HG02885 (cell line): Measurements from ENCODE around the gene RFLNA.
"Not testable (repeated sequence)": the region's sequence is repeated elsewhere in the genome, so short reads cannot be mapped to it uniquely, and the experiment has no call there.

Experiments used
- ATAC-seq: cut with Tn5 transposase; IDR thresholded peaks from one replicate; pipeline ENCODE4 v1.9.1; 2021; ENCODE audit warnings: mild to moderate bottlenecking; ENCODE audit not compliant: unreplicated experiment, poor library complexity

The RFLNA gene

DNA sequence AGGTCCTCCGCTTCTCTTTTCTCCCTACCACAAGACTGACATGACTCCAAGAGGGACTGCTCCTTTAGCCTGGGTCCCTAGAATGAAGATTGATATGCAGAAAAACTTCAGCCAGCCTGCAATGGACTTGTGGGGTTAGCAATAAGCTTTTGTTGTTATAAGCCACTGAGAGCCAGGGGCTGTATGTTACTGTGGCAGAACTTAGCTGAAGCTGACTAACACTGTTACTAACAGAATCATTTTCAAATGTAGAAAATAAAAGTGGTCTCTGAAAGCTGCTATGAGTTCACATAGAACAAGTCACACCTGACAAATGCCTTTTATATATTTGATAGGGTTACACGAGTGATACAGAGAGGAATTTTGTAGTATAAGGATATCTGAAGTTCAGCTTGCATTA is 13.6 kb upstream of the RFLNA start:
- ATAC-seq: no peak

DNA sequence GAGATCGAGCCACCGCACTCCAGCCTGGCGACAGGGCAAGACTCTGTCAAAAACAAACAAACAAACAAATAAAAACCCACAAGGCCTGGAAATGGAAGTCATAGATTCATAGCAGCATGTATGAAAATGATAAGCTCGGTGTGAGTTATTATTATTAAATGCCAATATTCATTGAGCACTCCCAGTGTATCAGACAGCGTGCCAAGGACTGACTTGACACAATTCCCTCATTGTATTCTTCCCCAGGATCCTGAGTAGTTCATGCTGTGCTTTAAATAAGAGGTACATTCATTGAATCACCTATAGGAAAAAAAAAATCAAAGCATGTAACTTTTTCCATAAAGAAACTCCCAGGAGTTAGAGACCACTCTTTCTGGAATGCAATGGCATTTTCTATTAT is 12.6 kb upstream of the RFLNA start:
- no peak for ATAC-seq

DNA sequence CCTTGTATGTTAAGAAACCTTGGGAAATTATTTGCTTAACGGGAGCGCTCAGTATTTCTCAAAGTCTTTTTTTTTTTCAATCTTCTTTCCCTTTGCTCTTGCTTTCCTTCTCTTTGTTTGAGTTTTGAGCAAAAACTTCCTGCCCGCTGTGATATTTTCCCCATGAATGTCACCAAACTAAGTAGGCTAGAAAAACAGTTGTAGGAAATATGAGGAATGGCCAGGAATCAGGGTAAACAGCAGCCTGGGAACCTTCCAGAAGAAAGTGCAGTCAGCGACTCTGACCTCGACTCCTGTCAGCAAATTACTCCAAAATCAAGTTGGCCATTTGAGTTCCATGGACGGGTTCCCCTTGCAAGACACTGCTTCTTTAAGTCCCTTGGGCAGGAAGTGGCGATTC is 11.6 kb upstream of the RFLNA start:
- ATAC-seq: no peak

DNA sequence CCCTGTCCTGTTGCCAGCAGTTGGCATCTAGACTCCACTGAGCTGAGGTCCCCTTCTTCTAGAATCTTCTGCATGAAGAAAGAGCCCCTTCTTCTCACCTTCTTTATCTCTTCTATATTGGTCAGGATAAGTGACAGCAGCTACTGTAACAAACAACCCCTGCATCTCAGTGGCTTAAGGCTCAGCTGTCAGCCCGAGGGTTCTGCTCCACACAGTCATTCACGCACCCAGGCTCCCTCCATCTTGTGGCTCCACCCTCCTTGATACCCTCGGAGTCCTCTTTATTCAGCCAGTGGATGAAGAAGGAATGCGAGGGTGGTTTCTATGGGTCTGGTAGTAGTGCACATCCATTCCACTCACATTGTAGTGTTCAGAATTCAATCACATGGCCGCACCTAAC is 10.5 kb upstream of the RFLNA start:
- ATAC-seq: no peak

DNA sequence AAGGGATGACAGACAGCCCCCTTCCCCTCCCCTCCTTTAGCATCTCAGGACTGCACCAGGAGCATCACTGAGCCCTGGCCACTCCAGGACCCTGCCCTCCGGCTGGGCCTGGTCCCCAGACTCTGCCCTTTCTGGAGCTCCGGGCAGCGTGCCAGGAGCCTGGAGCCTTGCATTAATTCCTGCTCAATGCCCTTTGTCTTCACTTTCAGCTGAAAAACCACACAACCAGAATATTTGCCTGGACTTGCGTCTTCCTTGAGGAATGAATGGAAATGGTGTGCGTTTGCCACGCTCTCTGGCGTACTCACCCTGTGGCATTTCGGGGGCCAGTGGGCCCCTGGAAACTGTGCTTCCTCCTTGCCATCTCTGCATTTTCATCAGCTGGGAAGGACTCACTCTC is 8.5 kb upstream of the RFLNA start:
- no peak for ATAC-seq

DNA sequence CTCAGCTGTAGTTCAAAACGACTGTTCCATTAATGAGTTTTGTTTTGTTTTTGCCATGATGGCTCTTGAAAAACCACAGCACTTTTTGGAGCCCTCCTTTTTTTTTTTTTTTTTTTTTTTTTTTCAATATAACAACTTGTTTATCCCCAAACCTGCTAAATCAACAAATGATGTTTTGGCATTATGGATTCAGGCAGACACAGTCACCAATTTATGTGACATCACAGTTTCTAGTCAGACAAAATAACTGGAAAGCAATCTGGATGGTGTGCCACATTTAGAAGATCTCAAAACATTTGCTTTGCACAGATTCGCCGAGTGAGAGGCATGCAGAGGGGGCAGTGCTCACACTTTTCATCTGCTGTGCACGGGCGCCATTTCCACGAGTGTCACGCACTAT is 7.9 kb upstream of the RFLNA start:
- ATAC-seq: no peak

DNA sequence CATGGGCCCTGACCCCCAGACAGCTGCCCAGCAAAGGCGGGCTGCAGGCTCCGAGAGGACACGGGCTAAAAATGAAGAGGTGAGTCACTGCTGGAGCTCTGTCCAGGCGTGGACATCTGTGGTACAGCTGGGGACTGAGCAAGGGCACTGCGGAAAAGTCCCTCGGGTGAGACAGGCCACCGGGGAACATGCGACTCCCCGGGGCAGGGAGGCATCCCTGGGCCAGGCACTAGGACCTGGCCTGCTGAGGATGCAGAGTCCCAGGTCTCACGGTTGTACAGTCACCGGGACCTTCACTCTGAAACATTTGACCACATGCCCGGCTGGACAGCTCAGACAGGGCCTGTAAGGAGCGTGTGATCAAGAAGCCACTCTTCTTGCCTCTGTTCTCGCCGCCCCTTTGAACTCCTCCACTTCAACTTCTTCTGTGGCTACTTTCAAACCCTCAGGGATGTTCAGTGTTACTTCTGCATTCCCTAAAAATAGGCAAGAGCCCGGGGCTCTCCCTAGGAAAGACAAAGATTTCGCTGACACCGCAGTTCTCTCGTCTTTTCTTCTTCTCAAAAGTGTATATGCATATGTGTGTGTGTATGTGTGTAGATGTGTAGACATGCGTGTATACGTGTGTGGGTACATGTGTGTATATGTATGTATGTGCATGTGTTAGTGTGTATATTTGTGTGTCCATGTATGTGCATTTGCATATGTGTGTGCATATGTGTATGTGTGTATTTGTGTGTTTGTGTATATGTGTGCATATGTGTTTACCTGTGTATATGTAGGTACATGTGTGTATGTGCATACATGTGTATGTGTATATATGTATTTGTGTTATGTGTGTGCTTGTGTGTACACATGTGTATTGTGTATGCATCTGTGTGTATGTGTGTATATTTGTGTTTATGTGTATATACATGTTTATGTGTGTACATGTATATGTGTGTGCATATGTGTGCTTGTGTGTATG is 5.0 kb upstream of the RFLNA start:
- no peak for ATAC-seq

DNA sequence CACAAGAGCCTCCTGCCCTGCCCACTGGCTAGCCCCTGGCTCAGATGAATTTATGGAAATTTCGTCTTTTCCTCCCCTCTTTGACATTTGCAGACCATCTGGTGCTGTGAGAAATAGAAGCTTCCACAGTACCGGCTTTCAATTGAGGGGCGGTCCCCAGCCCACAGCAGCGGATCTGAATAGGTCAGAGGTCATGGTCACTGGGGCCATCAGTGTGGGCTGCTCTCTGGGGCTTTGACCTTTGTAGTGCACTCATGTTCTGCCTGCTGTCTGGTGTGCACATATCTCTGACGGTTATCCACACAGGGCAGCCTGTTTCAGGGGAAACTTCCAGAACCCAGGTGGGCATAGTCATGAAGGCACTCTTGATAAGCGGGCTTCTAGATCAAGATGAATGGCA is 2.5 kb upstream of the RFLNA start:
- no peak for ATAC-seq

DNA sequence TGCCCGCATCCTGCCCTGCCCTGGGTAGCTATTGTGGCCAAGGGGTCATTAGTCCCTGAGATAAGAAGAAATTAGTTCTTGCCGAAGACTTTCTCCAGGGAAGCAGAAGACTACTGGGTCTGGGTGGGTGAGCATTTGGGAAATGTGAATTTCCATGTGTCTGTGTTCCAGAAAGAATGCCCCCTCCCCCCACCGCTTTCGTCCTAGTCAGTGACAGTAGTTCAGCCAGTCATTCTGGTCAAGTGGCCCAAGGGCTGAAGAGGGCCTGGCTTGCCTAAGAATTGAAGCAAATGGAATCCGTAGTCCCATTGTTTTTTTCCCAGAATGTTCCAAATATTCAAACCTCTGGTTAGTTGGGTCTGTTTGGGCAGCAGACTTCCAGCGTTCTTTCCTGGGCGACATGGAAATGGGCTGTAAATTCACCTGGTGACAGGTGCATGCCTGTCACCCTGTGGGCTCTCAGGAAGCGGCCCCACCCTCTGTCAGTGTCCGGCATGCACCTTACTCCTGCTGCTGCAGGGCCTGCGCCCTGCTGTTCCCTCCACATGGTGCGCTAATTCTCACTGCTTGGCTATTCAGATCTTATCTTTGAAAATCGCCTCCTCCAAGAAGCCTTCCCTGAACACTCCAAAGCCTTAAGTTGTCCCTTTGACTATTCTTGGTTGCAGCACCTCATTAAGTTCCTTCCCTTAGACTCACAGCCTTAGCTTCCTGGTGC is 1.4 kb upstream of the RFLNA start:
- no peak for ATAC-seq

DNA sequence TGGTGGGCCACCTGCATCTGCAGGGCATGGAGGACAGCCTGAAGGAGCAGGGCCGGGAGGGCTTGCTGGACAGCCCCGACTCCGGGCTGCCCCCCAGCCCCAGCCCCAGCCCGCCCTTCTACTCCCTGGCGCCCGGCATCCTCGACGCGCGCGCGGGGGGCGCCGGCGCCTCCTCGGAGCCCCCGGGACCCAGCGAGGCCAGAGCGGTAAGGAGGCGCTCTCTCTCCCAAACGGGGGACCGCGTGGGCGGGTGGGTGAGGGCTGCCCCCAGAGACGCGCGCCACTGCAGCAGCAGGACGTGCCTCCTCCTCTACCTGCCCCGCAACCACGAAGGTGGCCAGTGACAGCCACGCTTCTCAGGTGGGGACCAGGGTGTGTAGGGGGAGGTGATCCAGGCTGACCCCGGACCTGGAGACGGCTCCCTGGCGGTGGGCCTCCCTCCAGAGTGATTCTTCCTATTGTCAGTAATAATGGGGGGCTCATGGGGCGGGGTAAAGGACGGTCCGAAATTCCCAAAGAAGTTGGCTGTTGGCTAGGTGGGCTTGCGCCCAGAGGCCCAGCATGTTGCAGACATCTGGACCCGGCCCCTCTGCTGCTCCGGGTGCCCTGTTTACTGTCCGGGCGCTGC is 652 bp downstream of the RFLNA start:
- ATAC-seq: no peak

DNA sequence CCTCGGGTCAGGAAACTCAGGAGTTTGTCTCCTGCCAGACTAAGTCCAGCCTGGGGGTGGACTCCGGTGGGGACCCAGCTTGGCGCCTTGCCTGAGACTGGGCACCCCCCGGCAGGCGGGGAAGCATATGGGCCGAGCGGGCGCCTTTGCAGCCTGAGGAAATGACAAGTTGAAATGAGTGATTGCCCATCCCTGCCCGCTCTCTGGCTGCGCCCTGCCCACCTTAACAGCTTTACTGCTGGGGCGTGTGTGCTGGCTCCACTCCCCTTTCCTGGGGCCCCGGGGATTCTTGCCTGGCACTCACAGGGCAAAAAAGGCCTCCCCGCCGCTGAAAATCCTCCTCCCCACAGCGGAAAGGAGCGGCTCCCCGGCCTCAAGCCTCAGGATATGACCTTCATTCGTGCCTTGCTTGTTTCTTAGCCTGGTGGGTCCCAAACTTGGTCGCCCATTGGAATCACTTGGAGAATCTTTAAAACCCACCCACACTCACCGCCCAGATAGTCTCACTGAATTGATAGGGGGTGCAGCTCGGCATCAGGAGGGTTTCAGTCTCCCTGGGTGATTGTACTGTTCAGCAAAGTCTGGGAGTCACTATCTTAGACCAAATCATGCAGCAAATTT is 1.5 kb downstream of the RFLNA start:
- ATAC-seq: no peak

DNA sequence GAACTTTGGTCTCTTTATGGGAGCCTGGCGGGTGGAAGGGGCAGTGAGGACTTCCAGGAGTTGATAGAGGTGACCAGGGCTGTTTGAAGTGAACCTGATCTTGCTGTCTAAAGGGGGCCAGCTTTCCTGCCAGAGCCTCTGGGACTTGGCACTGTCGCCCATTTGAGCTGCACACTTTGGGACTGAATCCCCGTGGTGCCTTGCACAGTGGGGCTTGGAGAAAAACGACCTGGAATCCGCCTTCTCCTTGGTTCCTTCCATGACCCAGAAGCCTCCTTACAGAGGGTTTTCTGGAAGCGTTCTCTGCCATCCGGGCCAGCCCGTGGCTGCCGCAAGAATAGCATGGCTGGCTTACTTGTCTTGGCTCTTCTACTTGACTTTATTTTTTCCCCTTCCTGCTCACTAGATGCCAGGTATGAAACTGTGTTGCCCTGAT is 2.0 kb downstream of the RFLNA start:
- no peak for ATAC-seq

DNA sequence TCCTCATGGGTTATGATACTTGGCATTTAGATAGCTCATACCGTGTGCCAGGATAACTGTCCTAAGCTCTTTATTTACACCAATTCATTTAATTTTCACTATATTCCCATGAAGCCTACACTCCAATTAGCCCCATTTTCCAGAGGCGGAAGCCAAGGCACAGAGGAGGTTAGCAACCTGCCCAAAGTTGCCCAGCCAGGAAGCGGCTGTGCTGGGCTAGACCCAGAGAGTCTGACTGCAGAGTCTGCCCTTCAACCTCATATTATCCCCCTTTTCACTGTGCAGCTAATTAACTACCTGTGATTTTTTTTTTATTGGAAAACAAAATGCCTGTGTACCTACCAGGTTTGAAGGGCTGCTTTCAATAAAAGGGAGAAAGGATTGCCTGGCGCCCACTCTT is 2.5 kb downstream of the RFLNA start:
- no peak for ATAC-seq

DNA sequence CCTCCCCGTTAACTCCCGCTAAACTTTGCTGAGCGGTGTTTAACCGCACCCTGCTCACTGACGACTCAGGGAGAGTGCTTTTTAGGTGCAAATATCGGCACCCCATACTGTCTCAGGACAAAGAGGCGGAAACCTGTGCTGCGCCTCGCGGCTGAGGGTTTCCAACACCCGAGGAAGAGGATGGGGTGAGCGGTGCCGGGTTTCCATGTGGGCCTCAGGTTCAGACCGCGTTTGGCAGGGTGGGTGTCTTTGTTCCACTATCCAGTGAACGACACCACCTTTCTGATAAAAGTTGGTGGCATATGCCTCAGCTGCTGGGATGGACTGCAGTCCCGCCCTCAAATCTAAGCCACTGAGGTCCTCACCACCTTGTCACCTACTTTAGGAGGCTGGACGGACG is 3.0 kb downstream of the RFLNA start:
- ATAC-seq: no peak

DNA sequence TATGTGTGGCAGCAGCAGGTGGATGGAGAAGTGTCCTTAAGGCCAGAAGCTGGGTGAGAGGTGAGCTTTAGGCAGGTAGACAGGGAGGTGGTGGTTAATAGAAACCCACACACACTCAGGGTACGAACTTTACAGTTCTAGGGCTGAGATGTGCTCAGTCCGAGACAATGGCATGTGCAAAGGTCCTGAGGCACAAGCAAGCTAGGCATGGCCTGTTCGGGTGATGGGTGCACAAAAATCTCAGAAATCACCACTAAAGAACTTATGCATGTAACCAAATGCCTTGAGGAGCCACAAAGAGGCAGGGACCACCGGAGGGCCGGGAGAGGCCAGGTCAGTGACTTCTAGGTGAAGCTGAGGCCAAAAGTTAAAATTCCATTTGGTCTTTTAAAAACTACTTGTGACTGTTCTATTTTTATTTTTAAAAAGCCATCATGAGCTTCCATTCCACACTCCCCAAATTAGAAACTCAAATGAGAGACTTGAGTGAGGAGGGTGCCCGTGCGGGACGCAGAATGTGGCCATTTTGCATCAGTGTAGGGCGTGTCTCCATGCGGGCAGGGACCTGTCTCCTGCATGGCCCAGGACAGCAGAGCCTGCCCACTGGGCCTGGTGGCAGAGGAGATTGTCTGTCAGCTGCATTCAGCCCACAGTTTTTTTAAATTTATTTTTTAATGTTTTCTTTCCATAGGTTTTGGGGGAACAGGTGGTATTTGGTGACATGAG is 4.0 kb downstream of the RFLNA start:
- ATAC-seq: no peak

DNA sequence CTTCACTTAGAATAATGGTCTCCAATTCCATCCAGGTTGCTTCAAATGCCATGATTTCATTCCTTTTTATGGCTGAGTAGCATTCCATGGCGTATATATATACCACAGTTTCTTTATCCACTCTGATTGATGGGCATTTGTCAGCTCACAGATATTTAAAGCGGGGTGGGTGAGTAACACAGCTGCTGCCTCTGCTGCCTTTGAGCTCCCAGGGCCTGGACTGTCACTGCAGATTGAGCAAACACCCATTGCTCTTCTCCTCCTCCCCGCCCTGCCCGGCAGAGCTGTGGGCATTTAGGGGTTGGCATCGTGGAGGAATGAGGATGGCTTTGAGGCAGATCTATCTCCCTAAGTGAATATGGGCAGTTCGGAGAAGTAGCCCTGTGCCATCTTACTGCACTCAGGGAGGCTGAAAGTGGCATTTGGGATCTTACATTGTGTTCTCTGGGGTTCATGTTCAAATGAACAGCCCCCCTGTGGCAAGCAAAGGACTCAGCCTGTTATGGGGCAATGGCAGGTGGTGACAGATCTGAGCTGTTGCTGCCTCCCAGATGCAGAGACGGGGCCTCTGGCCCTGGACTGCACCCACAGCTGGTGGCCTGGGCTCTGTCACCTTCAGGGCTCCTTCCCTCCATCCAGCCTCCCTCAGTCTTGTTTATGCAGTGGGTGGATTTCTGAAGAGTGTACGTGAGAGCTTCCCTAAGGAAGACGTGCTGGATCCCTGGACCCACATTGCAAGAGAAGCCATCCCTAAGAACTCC is 4.9 kb downstream of the RFLNA start:
- ATAC-seq: no peak

DNA sequence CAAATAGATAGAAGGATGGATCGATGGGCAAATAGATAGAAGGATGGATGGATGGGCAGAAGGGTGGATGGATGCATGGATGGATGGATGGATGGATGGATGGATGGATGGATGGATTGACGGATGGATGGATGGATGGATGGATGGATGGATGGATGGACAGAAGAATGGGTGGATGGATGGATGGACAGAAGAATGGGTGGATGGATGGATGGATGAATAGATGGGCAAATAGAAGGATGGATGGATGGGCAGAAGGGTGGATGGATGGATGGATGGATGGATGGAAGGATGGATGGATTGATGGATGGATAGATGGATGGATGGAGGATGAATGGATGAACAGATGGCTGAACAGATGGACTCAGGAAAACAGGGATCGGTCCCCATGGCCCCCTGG is 5.8 kb downstream of the RFLNA start:
- not testable (repeated sequence) for ATAC-seq

DNA sequence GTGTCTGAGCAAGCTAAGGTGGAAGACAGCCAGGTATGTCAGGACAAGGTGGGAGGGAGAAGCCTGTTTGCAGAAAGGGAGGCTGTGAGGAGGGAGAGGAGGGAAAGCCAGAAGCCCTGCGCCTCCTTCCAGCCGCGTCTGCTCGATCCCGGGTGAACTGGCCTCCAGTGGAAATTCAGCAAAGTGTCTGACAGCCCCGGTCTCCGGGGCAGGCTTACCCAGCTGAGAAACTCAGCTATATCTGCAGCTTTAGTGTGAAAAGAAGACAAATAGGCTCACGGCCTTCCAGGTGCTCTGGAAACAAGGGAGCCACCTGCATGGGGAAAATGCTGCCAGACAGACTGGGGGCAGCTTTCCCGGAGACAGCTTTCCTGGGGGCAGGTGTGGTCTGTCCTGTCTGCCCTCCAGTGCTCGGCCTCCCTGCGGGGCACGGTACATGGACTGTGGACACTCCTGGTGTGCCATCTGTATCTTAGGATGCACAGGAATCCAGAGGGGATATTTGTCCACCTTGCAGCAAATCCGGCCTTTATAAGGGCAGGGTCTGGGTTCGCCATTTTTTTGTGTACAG is 6.3 kb downstream of the RFLNA start:
- no peak for ATAC-seq

DNA sequence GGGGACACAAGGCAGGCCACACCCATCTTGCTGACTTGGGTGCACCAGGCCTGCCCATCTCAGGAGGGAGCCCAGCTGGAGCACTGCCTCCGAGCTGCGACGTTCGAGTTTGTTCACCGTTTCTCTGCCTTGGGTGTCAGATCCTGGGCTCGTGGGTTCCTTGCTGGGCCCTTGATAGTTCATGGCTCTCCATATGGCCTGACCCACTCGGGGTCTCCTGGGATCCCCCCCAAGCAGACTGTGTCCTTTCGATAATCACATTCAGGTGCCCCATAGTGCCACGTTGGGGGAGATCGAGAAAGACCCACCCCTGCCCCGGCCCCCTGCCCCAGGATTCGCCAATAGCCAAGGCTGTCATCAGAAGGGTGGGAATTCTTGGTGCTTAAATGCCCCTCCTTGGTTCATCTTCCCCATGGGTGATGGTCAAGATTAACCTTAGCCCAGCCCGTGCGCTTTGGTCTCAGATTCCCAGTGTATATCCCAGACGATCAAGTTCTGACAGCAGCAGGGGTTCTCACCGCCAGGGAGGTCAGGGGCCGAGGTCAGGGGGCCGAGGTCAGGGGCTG is 7.4 kb downstream of the RFLNA start:
- ATAC-seq: no peak
